A549 (cell line): Measurements from ENCODE around the gene GARS1.

Source experiments
- CEBPB ChIP-seq, 2 experiments: fragments of >200 bp in 1 of 2; sonication (Bioruptor Twin) in 1 of 2; formaldehyde crosslinking in 1 of 2; IDR thresholded peaks; 2 replicates each; pipeline ENCODE4 v1.6.1; 2012 to 2016
- CTCF ChIP-seq: fragments of >200 bp; sonication (Bioruptor Twin); formaldehyde crosslinking; IDR thresholded peaks from 3 replicates; pipeline ENCODE4 v1.5.1; 2016
- EP300 ChIP-seq, 2 experiments: fragments of >200 bp; sonication (Bioruptor Twin); formaldehyde crosslinking; IDR thresholded peaks; 2 replicates in 1 of 2; 3 replicates in 1 of 2; pipeline ENCODE4 v1.6.1; 2016 to 2017
- HDAC2 ChIP-seq: fragments of 200-600 bp; sonication (generic); IDR thresholded peaks from 2 replicates; pipeline ENCODE4 v1.6.1; 2016
- MAX ChIP-seq: IDR thresholded peaks from 2 replicates; pipeline ENCODE4 v1.6.1; 2012
- NFE2L2 ChIP-seq: fragments of 150-350 bp; conservative IDR thresholded peaks from 2 replicates; pipeline ENCODE4 v1.6.1; 2014; ENCODE audit warnings: low read length
- POLR2A ChIP-seq: IDR thresholded peaks from 2 replicates; pipeline ENCODE4 v1.6.1; 2012; ENCODE audit warnings: mild to moderate bottlenecking, low read length
- RCOR1 ChIP-seq: fragments of 150-350 bp; IDR thresholded peaks from 2 replicates; pipeline ENCODE4 v1.6.1; 2014; ENCODE audit warnings: antibody characterized with exemption, low read length, low read depth
- RNF2 ChIP-seq: fragments of 200-600 bp; sonication (generic); IDR thresholded peaks from 2 replicates; pipeline ENCODE4 v1.6.1; 2016; ENCODE audit warnings: low read depth, mild to moderate bottlenecking, antibody characterized with exemption, moderate library complexity, borderline replicate concordance
- SMC3 ChIP-seq: fragments of >200 bp; sonication (Bioruptor Twin); formaldehyde crosslinking; IDR thresholded peaks from 3 replicates; pipeline ENCODE4 v1.6.1; 2018; ENCODE audit warnings: inconsistent platforms
- USF2 ChIP-seq: fragments of 450-650 bp; IDR thresholded peaks from 2 replicates; pipeline ENCODE4 v1.6.1; 2014; ENCODE audit warnings: antibody characterized with exemption

GRCh38 chr7:30583181-30583580 lies 11.5 kb upstream of the GARS1 start:
- no peak for TF ChIP-seq CEBPB (IDR thresholded peaks at IDR 0.05)
- TF ChIP-seq POLR2A, result no peak
- TF ChIP-seq EP300 (IDR thresholded peaks at IDR 0.05), result no peak
- TF ChIP-seq USF2, result no peak
- TF ChIP-seq CTCF, result no peak
- no peak for TF ChIP-seq HDAC2
- TF ChIP-seq NFE2L2, result no peak
- TF ChIP-seq MAX, result no peak
- no peak for TF ChIP-seq RCOR1
- no peak for TF ChIP-seq RNF2
- TF ChIP-seq SMC3, result no peak
